ENCODE data around the gene CABLES1. TPM values are rescaled to one million over a fixed set of nuclear protein-coding genes. Genes with fewer than 3 reads are reported as not detected.

The CABLES1 gene
- total RNA-seq, 2 experiments from 2014 or later, result not detected

GRCh38 chr18:23141104-23141999, 6.1 kb downstream of the CABLES1 start:
- TF ChIP-seq CTCF (IDR thresholded peaks at IDR 0.05), result no peak
- H3K36me3 ChIP-seq (ENCODE audit: insufficient read depth, low read length), result no peaks in the 10 kb centered on the region
- H3K27ac ChIP-seq (ENCODE audit: low read depth in 1 of 2, low read length in 2 of 2), result no peak overlapping the region
- DNase-seq (no peak), ATAC-seq (ENCODE audit: poor library complexity) (no peak)
- peaks cover 29% of the 10 kb centered on the region for H3K27me3 Mint-ChIP-seq
- CTCF ChIA-PET, result no interaction called here
- no peaks in the 10 kb centered on the region for H3K36me3 Mint-ChIP-seq (ENCODE audit: low read depth)
- no peaks in the 10 kb centered on the region for H3K9me3 Mint-ChIP-seq
- POLR2A ChIA-PET, result no interaction called here
- no peak overlapping the region for H3K4me3 ChIP-seq (ENCODE audit: low read length)
- H3K4me1 Mint-ChIP-seq (ENCODE audit: low read depth), result peaks cover 9% of the 10 kb centered on the region
- peaks cover 10% of the 10 kb centered on the region for H3K4me1 ChIP-seq (ENCODE audit: insufficient read depth, low read length)
- H3K27ac Mint-ChIP-seq, result no peak overlapping the region
- no peak overlapping the region for H3K4me3 Mint-ChIP-seq
- H3K9me3 ChIP-seq (ENCODE audit: control insufficient read depth in 1 of 2, insufficient read depth in 1 of 2, low read length in 2 of 2), result peaks cover 0 to 6% of the 10 kb centered on the region in 2 experiments
- intact Hi-C loops (cut with DNase I, micrococcal nuclease), result no loop called here
- peaks cover 18 to 23% of the 10 kb centered on the region in 2 experiments for H3K27me3 ChIP-seq (ENCODE audit: control insufficient read depth in 1 of 2, insufficient read depth in 2 of 2, low read length in 2 of 2)

GRCh38 chr18:23142251-23142929, 7.1 kb downstream of the CABLES1 start:
- intact Hi-C loops (cut with DNase I, micrococcal nuclease), result no loop called here
- ChIA-PET CTCF (interaction anchor here (1.2 kb wide), 1 partner anchor 11 kb away, joined by 3 read pairs; no protein-coding TSS in a partner anchor), POLR2A (no interaction called here)
- peaks cover under 1% of the 10 kb centered on the region for H3K4me1 Mint-ChIP-seq (ENCODE audit: low read depth)
- H3K36me3 ChIP-seq (ENCODE audit: insufficient read depth, low read length), result no peaks in the 10 kb centered on the region
- H3K4me3 ChIP-seq (ENCODE audit: low read length), result no peak overlapping the region
- H3K27me3 Mint-ChIP-seq, result peaks cover 18% of the 10 kb centered on the region
- no peaks in the 10 kb centered on the region for H3K9me3 ChIP-seq (ENCODE audit: control insufficient read depth in 1 of 2, insufficient read depth in 1 of 2, low read length in 2 of 2)
- no peak overlapping the region for H3K4me3 Mint-ChIP-seq
- ATAC-seq (ENCODE audit: poor library complexity) (no peak), DNase-seq (no peak)
- H3K36me3 Mint-ChIP-seq (ENCODE audit: low read depth), result no peaks in the 10 kb centered on the region
- H3K4me1 ChIP-seq (ENCODE audit: insufficient read depth, low read length), result peaks cover 3% of the 10 kb centered on the region
- no peaks in the 10 kb centered on the region for H3K9me3 Mint-ChIP-seq
- no peak overlapping the region for H3K27ac Mint-ChIP-seq
- peaks cover 7 to 13% of the 10 kb centered on the region in 2 experiments for H3K27me3 ChIP-seq (ENCODE audit: control insufficient read depth in 1 of 2, insufficient read depth in 2 of 2, low read length in 2 of 2)
- H3K27ac ChIP-seq (ENCODE audit: low read depth in 1 of 2, low read length in 2 of 2), result no peak overlapping the region
- TF ChIP-seq CTCF (IDR thresholded peaks at IDR 0.05), result no peak

- Mint-ChIP-seq H3K4me1 (ENCODE audit: low read depth) (no peaks in the 10 kb centered on the region), H3K27ac (no peak overlapping the region), H3K4me3 (no peak overlapping the region), H3K27me3 (peaks cover 10% of the 10 kb centered on the region), H3K9me3 (no peaks in the 10 kb centered on the region), H3K36me3 (ENCODE audit: low read depth) (no peaks in the 10 kb centered on the region)
- ChIA-PET POLR2A (no interaction called here), CTCF (interaction anchor here (1.2 kb wide), 1 partner anchor 12 kb away, joined by 3 read pairs; no protein-coding TSS in a partner anchor)
- intact Hi-C loops (cut with DNase I, micrococcal nuclease), result no loop called here
- no peaks in the 10 kb centered on the region for H3K36me3 ChIP-seq (ENCODE audit: insufficient read depth, low read length)
- ATAC-seq (ENCODE audit: poor library complexity) (no peak), DNase-seq (no peak)
- TF ChIP-seq CTCF (IDR thresholded peaks at IDR 0.05), result no peak
- H3K27me3 ChIP-seq (ENCODE audit: control insufficient read depth in 1 of 2, insufficient read depth in 2 of 2, low read length in 2 of 2), result peaks cover 0 to 6% of the 10 kb centered on the region in 2 experiments
- H3K4me3 ChIP-seq (ENCODE audit: low read length), result no peak overlapping the region
- H3K9me3 ChIP-seq (ENCODE audit: control insufficient read depth in 1 of 2, insufficient read depth in 1 of 2, low read length in 2 of 2), result no peaks in the 10 kb centered on the region
- H3K4me1 ChIP-seq (ENCODE audit: insufficient read depth, low read length), result peaks cover 3% of the 10 kb centered on the region
- no peak overlapping the region for H3K27ac ChIP-seq (ENCODE audit: low read depth in 1 of 2, low read length in 2 of 2)
Observed at GRCh38 chr18:23143016-23143814, 7.9 kb downstream of the CABLES1 start.
